Aorta (tissue), 5 donors: Measurements from ENCODE around the gene ST6GALNAC6. TPM values are rescaled to one million over a fixed set of nuclear protein-coding genes. Genes with fewer than 3 reads are reported as not detected.
A peak's percentile ranks its signal among the peaks of the same experiment; 100 is the strongest.

ENCODE experiments used
- ATAC-seq: fragments of 200-7000 bp; cut with Tn5 transposase; one replicate; pipeline ENCODE4 v1.9.1; 2022; ENCODE audit warnings: moderate library complexity; ENCODE audit not compliant: low FRiP score
- DNase-seq, 2 donors: peaks; one replicate each; pipeline ENCODE4 v3.0.0-alpha.2; 2020
- H3K27ac ChIP-seq, 2 donors: one replicate each; pipeline ENCODE4 v1.5.1; 2013; ENCODE audit warnings: low read length in 2 of 2, mild to moderate bottlenecking in 2 of 2, moderate library complexity in 2 of 2, control low read depth in 1 of 2, inconsistent platforms in 1 of 2, low read depth in 1 of 2
- H3K27me3 ChIP-seq, 2 donors: one replicate each; pipeline ENCODE4 v1.6.1; 2013; ENCODE audit warnings: control low read depth in 1 of 2, low read length in 1 of 2, mild to moderate bottlenecking in 1 of 2, moderate library complexity in 1 of 2; ENCODE audit not compliant: insufficient read depth in 2 of 2, control insufficient read depth in 1 of 2
- H3K36me3 ChIP-seq, 2 donors: one replicate each; pipeline ENCODE4 v1.6.1; 2013; ENCODE audit warnings: control low read depth in 1 of 2, low read length in 1 of 2, mild to moderate bottlenecking in 1 of 2; ENCODE audit not compliant: insufficient read depth in 2 of 2, control insufficient read depth in 1 of 2
- H3K4me1 ChIP-seq, 2 donors: one replicate each; pipeline ENCODE4 v1.6.1; 2013; ENCODE audit warnings: low read length in 2 of 2, control low read depth in 1 of 2, mild to moderate bottlenecking in 1 of 2, moderate library complexity in 1 of 2; ENCODE audit not compliant: insufficient read depth in 2 of 2, control insufficient read depth in 1 of 2
- H3K4me3 ChIP-seq, 2 donors: one replicate each; pipeline ENCODE4 v1.5.1; 2013; ENCODE audit warnings: low read length in 2 of 2, control low read depth in 1 of 2, mild to moderate bottlenecking in 1 of 2
- H3K9me3 ChIP-seq: one replicate; pipeline ENCODE4 v1.6.1; 2013; ENCODE audit warnings: mild to moderate bottlenecking, low read length; ENCODE audit not compliant: control insufficient read depth
- WGBS, 2 donors: extraction: QIAGEN DNeasy Blood & Tissue Kit; methylation state at CpG; one replicate each; pipeline ENCODE4 v1.1.7; 2013; 5-methylcytosine and 5-hydroxymethylcytosine counted together
- intact Hi-C, 2 donors: fragments of 100-400 bp; cut with DNase I; formaldehyde crosslinking; loops; one replicate each; pipeline versions ENCODE4 v1.14.2 to v1.15.0; 2022
- polyA plus RNA-seq, 2 donors: library from polyadenylated mRNA; stranded (reverse); fragments of 200-250 nt; gene quantifications; one replicate each; pipeline ENCODE4 v1.2.3, GENCODE V29; 2013
- total RNA-seq, 2 donors: library from RNA; stranded (reverse); fragmentation: NEBNext Ultra II Directional; extraction: Animal tissue kit (Norgen Biotek cat#: 25700); gene quantifications; one replicate each; pipeline ENCODE4 v1.2.1, GENCODE V29; 2021
- donor health status: healthy with polysubstance abuse.
- donor health status: Bipolar disorder and iron deficiency.
- donor health status: DM: no; HTN: no; CAD: no.
- donor health status: DM: no; HTN: no; CAD: no.
- donor health status: DM: yes; HTN: yes; CAD: no.

The ST6GALNAC6 gene
- total and polyA plus RNA-seq, 4 donors: 103 to 176 (median 125) TPM

DNA sequence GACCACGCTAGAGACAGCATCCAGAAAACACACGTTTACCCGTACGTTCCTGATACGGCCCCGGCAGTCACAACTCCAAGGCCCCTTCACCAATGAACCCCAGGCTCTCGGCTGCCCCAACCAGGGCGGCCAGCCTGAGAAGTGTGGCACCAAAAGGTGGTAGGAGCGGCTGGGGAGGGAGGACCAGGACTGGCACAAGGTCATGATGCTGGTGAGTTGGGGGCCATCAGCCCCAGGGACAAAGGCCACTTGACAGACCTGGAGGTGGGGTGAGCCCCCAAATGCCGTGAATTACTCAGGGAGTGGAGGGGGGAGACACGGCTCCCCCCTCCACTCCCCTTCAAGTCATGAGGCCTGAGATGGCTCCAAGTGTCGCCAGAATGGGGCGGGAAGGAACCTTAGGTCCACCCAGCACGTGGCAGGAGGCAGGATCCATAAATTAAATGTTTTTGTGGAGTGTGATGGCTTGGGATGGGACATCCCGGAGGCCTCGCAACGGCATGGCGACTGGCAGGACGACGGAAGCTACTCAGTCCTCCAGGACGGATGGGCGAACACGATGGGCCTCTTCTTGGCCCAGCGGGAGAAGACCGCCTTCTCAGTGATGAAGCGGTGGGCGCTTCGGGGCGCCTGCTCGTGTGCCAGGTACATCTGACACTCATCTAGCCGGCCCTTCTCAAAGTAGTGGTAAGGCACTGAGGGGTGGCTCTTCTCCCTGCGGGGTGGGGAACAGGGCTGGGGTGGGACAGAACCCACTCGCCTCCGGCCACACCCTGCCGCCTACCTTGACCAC lies 8.7 kb upstream of the ST6GALNAC6 start:
- no peak overlapping the region for H3K27ac ChIP-seq
- no peaks in the 10 kb centered on the region for H3K4me1 ChIP-seq
- H3K9me3 ChIP-seq: no peaks in the 10 kb centered on the region
- intact Hi-C loops: no loop called here
- DNase-seq (peak in 1 of 2 donors; percentile 45), ATAC-seq (no peak)
- H3K27me3 ChIP-seq: no peaks in the 10 kb centered on the region
- peaks cover 0 to 4% of the 10 kb centered on the region in 2 donors for H3K36me3 ChIP-seq
- WGBS, 2 donors: 85 to 86% methylated on average over 34 to 35 of the region's 35 CpGs
- H3K4me3 ChIP-seq: no peak overlapping the region

DNA sequence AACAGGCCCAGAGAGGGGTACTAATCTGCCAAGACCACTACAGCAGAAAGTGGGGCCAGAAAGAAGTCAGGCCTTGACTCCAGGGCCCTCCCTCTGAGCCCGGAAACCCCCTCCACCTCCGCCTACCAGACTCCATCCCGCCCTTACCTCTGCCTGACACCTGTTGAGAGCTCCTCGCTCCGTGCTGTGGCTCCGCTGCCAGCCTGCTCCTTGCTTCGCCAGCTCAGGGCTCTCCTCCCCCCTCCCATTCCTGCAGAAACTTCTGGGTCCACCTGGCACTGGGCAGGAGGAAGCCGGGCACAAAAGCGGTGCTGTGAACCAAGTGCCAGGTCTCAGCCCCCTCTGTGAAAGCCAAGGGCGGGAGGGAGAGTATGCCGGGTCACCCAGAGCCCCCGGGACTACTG lies 6.4 kb upstream of the ST6GALNAC6 start:
- intact Hi-C loops: no loop called here
- Histone ChIP-seq H3K4me3 (no peak overlapping the region), H3K36me3 (no peaks in the 10 kb centered on the region), H3K27ac (peak overlapping the region; percentile 11 to 14), H3K27me3 (no peaks in the 10 kb centered on the region), H3K9me3 (no peaks in the 10 kb centered on the region), H3K4me1 (no peaks in the 10 kb centered on the region)
- WGBS, 2 donors: 22 to 30% methylated on average over 12 of the region's 12 CpGs
- no peak for ATAC-seq
- peak in 1 of 2 donors; percentile 55 for DNase-seq

DNA sequence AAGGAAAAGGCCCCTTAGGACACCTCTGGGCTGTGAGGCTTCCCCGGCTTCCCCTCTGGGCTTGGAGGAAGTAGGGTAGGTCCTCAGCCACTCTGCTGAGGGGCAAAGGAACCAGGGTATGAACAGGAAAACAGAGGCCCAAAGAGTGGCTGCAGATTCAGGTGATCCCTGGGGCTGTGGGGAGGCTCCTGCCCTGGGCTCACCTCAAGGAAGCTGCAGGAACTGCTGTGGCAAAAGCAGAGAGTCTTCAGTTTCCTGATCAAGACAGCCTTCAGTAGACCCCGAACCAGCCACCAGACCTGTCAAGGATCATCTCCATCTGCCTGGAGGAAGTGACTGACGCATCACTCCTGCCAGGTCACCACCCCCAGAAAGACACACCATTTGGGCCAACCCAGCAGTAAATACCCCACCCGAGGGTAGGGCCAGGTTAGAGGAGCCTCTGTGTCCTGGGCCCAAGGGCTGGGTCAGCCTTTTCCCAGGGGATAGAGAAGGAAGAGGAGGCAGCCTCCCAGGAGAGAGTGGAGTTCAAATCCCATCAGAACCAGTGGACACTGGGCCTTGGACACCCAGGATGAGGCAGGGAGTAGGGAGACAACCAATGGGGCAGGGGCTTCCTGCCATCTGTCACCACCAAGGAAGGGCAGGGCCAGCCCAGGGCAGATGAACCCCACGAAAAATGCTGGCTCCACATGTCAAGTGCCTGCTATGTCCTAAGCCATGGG lies 5.8 kb upstream of the ST6GALNAC6 start:
- peak in 1 of 2 donors; percentile 55 for DNase-seq
- Histone ChIP-seq H3K27ac (peak overlapping the region; percentile 9 to 14), H3K4me1 (no peaks in the 10 kb centered on the region), H3K36me3 (no peaks in the 10 kb centered on the region), H3K27me3 (no peaks in the 10 kb centered on the region), H3K9me3 (no peaks in the 10 kb centered on the region), H3K4me3 (no peak overlapping the region)
- no peak for ATAC-seq
- 73 to 75% methylated on average over 5 of the region's 5 CpGs for WGBS, 2 donors
- intact Hi-C loops: no loop called here

DNA sequence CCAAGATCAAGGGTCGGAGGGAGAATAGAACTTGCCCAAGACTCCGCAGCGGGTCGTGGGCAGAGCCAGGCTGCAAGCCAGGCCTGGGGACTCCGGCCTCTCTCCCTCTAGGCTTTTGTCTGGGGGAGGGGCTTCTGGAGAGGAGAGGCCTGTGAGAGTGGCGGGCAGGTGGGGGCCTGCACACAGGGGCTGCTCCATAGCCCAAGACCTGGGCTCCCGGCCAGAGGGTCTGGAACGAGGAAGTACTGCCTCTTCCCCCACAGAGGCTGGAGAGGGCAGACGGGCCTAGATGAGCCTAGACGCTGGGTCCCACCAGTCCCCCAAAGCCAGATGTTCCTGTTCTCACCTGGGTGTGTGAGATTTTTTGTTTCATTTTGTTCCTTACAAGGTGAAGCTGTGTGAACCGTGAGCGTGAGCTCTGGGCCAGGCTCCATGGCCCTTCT lies 5.2 kb upstream of the ST6GALNAC6 start:
- DNase-seq (peak; percentile 69 to 80), ATAC-seq (peak; percentile 6)
- no peaks in the 10 kb centered on the region for H3K4me1 ChIP-seq
- peak overlapping the region in 1 of 2 donors; percentile 5 for H3K27ac ChIP-seq
- H3K27me3 ChIP-seq: no peaks in the 10 kb centered on the region
- no peaks in the 10 kb centered on the region for H3K9me3 ChIP-seq
- 31 to 46% methylated on average over 12 of the region's 12 CpGs for WGBS, 2 donors
- H3K4me3 ChIP-seq: no peak overlapping the region
- intact Hi-C loops: no loop called here
- H3K36me3 ChIP-seq: no peaks in the 10 kb centered on the region

DNA sequence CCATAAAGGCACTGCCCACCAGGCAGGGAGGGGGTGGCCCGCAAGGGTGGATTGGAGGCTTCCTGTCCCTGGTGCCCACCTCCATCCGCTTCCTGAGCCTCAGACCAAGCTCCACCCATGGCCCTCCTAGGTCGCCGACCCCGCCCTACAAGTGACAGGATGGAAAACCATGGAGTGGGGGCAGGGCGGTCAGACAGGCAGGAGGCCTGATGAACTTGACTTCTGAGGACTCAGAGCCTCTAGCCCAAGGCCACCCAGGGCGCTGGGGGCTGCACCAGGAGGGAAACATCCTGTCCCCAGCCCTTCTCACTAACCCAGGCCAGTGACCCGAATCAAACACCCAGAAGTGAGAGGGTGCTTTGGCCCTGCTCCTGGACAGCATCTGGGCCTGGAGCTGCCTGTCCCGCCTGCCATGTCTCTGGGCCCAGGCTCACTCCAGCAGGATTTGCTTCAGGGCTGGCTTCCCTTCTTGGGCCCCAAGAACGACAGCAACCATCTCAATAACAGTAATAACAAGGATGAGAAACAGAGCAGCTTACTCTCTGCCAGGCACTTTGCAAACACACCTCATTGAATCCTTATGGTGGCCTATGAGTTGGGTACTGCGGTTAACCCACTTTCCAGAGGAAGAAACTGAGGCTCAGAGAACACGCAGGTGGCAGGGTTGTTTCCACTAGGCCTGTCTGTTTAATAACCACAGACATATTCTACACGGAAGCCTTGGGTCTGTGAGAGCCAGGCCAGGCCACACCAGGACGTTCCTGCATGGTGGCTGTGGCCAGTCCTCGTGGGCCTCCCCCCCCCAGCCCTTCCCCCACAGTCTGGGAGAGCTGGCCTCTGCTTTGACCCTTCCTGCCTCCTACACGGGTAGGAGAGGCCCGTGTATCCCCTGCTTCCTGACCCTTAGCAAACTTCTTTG lies 4.4 kb upstream of the ST6GALNAC6 start:
- no peaks in the 10 kb centered on the region for H3K4me1 ChIP-seq
- no peak overlapping the region for H3K4me3 ChIP-seq
- H3K9me3 ChIP-seq: no peaks in the 10 kb centered on the region
- 40 to 48% methylated on average over 17 of the region's 17 CpGs for WGBS, 2 donors
- intact Hi-C loops: no loop called here
- ATAC-seq (peak; percentile 24), DNase-seq (peak; percentile 87 to 92)
- H3K36me3 ChIP-seq: no peaks in the 10 kb centered on the region
- no peaks in the 10 kb centered on the region for H3K27me3 ChIP-seq
- peak overlapping the region in 1 of 2 donors; percentile 0 for H3K27ac ChIP-seq

DNA sequence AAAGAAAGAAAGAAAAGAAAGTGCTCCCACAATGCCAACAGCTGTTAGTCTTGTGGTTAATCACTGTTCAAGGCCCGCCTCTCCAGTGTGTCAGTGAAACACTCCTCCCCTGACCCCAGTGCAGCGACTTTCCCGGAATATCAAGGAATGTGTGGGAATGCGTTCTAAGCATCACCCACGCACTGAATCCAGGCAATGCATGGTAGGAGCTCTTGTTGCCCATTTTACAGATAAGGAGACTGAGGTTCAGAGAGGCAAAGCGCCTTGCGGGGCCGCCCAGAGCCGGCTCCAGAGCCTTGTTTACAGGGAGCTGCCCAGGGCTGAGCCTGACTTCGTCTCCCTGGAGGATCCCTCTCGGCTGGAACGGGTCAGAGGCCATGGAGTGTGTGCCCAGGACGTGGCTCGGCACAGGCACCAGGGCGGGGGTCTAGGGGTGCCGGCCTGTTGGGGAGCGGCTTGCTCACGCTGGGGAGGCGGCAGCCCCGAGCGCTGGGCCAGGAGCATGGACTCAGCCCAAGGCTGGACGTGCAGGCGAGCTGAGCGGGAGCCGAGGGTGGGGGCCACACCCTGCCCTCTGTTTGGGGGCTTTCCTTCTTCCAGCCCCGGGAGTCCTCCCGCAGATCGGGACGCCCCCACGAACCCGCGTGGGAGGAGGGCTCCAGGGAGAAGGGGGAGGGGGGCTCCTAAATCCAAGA lies 823 bp downstream of the ST6GALNAC6 start:
- peak overlapping the region; percentile 77 to 97 for H3K4me3 ChIP-seq
- WGBS, 2 donors: 7 to 8% methylated on average over 25 to 32 of the region's 32 CpGs
- peak overlapping the region; percentile 92 to 96 for H3K27ac ChIP-seq
- peaks cover 0 to 10% of the 10 kb centered on the region in 2 donors for H3K36me3 ChIP-seq
- H3K4me1 ChIP-seq: no peaks in the 10 kb centered on the region
- H3K27me3 ChIP-seq: no peaks in the 10 kb centered on the region
- intact Hi-C loops: loop anchor here in 1 of 2 donors (2.0 to 5.0 kb wide), 2 partner anchors 18 to 36 kb away; partner anchors contain the start of gene ST6GALNAC4
- ATAC-seq: peak; percentile 80
- no peaks in the 10 kb centered on the region for H3K9me3 ChIP-seq
- DNase-seq: peak; percentile 80 to 87

DNA sequence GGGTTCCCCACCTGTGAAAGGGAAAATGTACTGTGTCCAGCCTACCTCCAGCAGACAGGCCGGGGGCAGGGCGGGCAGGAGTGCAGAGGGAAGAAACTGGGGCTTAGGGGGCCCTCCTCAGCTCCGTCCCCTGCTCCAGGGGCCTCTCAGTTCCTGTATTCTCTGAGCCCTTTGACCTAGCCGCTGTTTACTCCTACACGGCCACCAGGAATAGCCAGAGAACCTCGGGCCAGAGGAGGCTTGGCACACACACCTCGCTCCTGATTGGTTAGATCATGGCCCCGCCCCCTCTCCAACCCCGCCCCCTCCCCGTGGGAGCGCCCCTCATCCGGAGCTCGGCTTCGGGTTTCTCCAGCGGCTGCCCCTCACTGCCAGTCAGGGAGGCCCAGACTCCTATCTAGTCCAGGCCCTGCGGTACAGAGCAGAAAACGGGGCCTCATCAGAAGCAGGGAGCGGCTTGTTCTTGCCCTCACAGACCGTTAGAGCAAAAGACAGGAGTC lies 2.2 kb downstream of the ST6GALNAC6 start:
- 8 to 13% methylated on average over 19 of the region's 19 CpGs for WGBS, 2 donors
- H3K27ac ChIP-seq: peak overlapping the region; percentile 24 to 66
- H3K4me1 ChIP-seq: no peaks in the 10 kb centered on the region

More for the DNA sequence above, 2.2 kb downstream of the ST6GALNAC6 start:
- Histone ChIP-seq H3K36me3 (peaks cover 5 to 18% of the 10 kb centered on the region in 2 donors), H3K4me3 (peak overlapping the region in 1 of 2 donors; percentile 5), H3K27me3 (no peaks in the 10 kb centered on the region), H3K9me3 (peaks cover 1% of the 10 kb centered on the region)
- ATAC-seq: peak; percentile 89
- peak; percentile 86 to 92 for DNase-seq
- intact Hi-C loops: loop anchor here in 1 of 2 donors (5.0 kb wide), 1 partner anchor 35 kb away; no protein-coding TSS in a partner anchor
